Neuronal stem cell (in vitro differentiated cells): ENCODE data around the gene TRIM17.
A peak's percentile ranks its signal among the peaks of the same experiment; 100 is the strongest.

Source experiments
- DNase-seq: peaks from one replicate; pipeline ENCODE4 v3.0.0-alpha.2; 2013; ENCODE audit warnings: low spot score
- H2AFZ ChIP-seq: one replicate; pipeline ENCODE4 v1.6.1; 2013; ENCODE audit warnings: mild to moderate bottlenecking, low read length, inconsistent platforms
- H2AK5ac ChIP-seq: 2 replicates; pipeline ENCODE4 v1.6.1; 2013; ENCODE audit warnings: low read depth, mild to moderate bottlenecking, inconsistent platforms, low read length, moderate library complexity, mixed read lengths
- H2BK120ac ChIP-seq: 2 replicates; pipeline ENCODE4 v1.6.1; 2013; ENCODE audit warnings: low read depth, mild to moderate bottlenecking, inconsistent platforms, low read length, moderate library complexity, mixed read lengths
- H2BK12ac ChIP-seq: one replicate; pipeline ENCODE4 v1.6.1; 2013; ENCODE audit warnings: low read length, inconsistent platforms
- H2BK15ac ChIP-seq: 2 replicates; pipeline ENCODE4 v1.6.1; 2013; ENCODE audit warnings: mild to moderate bottlenecking, low read length, inconsistent platforms, mixed read lengths
- H2BK5ac ChIP-seq: one replicate; pipeline ENCODE4 v1.6.1; 2013; ENCODE audit warnings: inconsistent platforms, mild to moderate bottlenecking, low read length, moderate library complexity
- H3K14ac ChIP-seq: one replicate; pipeline ENCODE4 v1.6.1; 2013; ENCODE audit warnings: low read length, inconsistent platforms
- H3K18ac ChIP-seq: 2 replicates; pipeline ENCODE4 v1.6.1; 2013; ENCODE audit warnings: low read length, inconsistent platforms
- H3K23ac ChIP-seq: 2 replicates; pipeline ENCODE4 v1.6.1; 2013; ENCODE audit warnings: low read depth, mild to moderate bottlenecking, mixed read lengths, low read length, inconsistent platforms; ENCODE audit not compliant: poor library complexity
- H3K27ac ChIP-seq: replicated peaks from 3 replicates; pipeline ENCODE4 v1.5.1; 2013; ENCODE audit warnings: low read length, inconsistent platforms
- H3K27me3 ChIP-seq, 3 experiments: 2 replicates each; pipeline ENCODE4 v1.6.1; 2013; ENCODE audit warnings: low read length in 3 of 3, mild to moderate bottlenecking in 2 of 3, inconsistent platforms in 1 of 3, low read depth in 1 of 3, mixed read lengths in 1 of 3, moderate library complexity in 1 of 3; ENCODE audit not compliant: control insufficient read depth in 3 of 3, insufficient read depth in 3 of 3
- H3K36me3 ChIP-seq, 2 donors: replicated peaks in 1 of 2; 2 replicates each; pipeline ENCODE4 v1.6.1; 2013; ENCODE audit warnings: low read length in 2 of 2; ENCODE audit not compliant: control insufficient read depth in 2 of 2, insufficient read depth in 2 of 2
- H3K4ac ChIP-seq: 2 replicates; pipeline ENCODE4 v1.6.1; 2013; ENCODE audit warnings: inconsistent platforms, mild to moderate bottlenecking, low read length, moderate library complexity
- H3K4me1 ChIP-seq, 2 donors: 1 replicate in 1 of 2; 2 replicates in 1 of 2; pipeline ENCODE4 v1.6.1; 2013; ENCODE audit warnings: low read length in 2 of 2, low read depth in 1 of 2; ENCODE audit not compliant: control insufficient read depth in 2 of 2, insufficient read depth in 1 of 2
- H3K4me2 ChIP-seq: one replicate; pipeline ENCODE4 v1.6.1; 2013; ENCODE audit warnings: mild to moderate bottlenecking, low read length, inconsistent platforms; ENCODE audit not compliant: insufficient read depth, poor library complexity, severe bottlenecking
- H3K4me3 ChIP-seq, 2 donors: 2 replicates each; pipeline ENCODE4 v1.5.1; 2013; ENCODE audit warnings: low read length in 2 of 2, mild to moderate bottlenecking in 2 of 2, inconsistent platforms in 1 of 2, moderate library complexity in 1 of 2
- H3K79me1 ChIP-seq: one replicate; pipeline ENCODE4 v1.6.1; 2013; ENCODE audit warnings: low read depth, mild to moderate bottlenecking, inconsistent platforms, low read length, moderate library complexity
- H3K9ac ChIP-seq: one replicate; pipeline ENCODE4 v1.6.1; 2013; ENCODE audit warnings: mild to moderate bottlenecking, low read depth, low read length, inconsistent platforms; ENCODE audit not compliant: poor library complexity
- H3K9me3 ChIP-seq, 2 donors: replicated peaks in 1 of 2; 2 replicates each; pipeline versions ENCODE3 to v1.6.1; 2013; ENCODE audit warnings: low read length in 2 of 2, mild to moderate bottlenecking in 2 of 2, inconsistent platforms in 1 of 2, low read depth in 1 of 2, mixed read lengths in 1 of 2, moderate library complexity in 1 of 2; ENCODE audit not compliant: control insufficient read depth in 2 of 2, insufficient read depth in 1 of 2
- H4K8ac ChIP-seq: one replicate; pipeline ENCODE4 v1.6.1; 2013; ENCODE audit warnings: low read depth, mild to moderate bottlenecking, inconsistent platforms, low read length, moderate library complexity
- H4K91ac ChIP-seq: one replicate; pipeline ENCODE4 v1.6.1; 2013; ENCODE audit warnings: low read length, low read depth, mild to moderate bottlenecking, inconsistent platforms; ENCODE audit not compliant: poor library complexity
- WGBS, 2 donors: extraction: QIAGEN DNeasy Blood & Tissue Kit; methylation state at CpG; one replicate each; pipeline ENCODE4 v1.1.7; 2013; ENCODE audit warnings: missing lambda C conversion rate in 2 of 2, mixed read lengths in 1 of 2; ENCODE audit not compliant: insufficient read length in 2 of 2, insufficient replicate concordance in 1 of 2; ENCODE audit errors: extremely low coverage in 2 of 2; 5-methylcytosine and 5-hydroxymethylcytosine counted together

The TRIM17 gene

GRCh38 chr1:228446852-228447251 lies 30.2 kb upstream of the TRIM17 start:
- Histone ChIP-seq H3K27me3 (peaks cover 0 to 26% (median 0%) of the 10 kb centered on the region in 3 experiments), H2BK5ac (no peak overlapping the region), H3K4me3 (peak overlapping the region; percentile 11 to 55), H3K4me1 (peaks cover 2 to 6% of the 10 kb centered on the region in 2 donors), H4K8ac (no peak overlapping the region), H3K4ac (no peak overlapping the region), H2BK12ac (no peak overlapping the region), H3K14ac (no peak overlapping the region), H4K91ac (no peak overlapping the region), H2AK5ac (no peak overlapping the region), H3K9me3 (no peaks in the 10 kb centered on the region), H3K79me1 (no peaks in the 10 kb centered on the region), H3K9ac (no peak overlapping the region), H3K27ac (no peak overlapping the region), H2BK15ac (no peak overlapping the region), H3K23ac (peak overlapping the region; percentile 80), H2AFZ (peak overlapping the region; percentile 19), H3K18ac (no peak overlapping the region), H2BK120ac (no peak overlapping the region), H3K4me2 (no peak overlapping the region), H3K36me3 (no peaks in the 10 kb centered on the region)
- DNase-seq, result no peak
- no CpG with 5 or more reads among the region's 15 CpGs for WGBS, 2 donors

DNA sequence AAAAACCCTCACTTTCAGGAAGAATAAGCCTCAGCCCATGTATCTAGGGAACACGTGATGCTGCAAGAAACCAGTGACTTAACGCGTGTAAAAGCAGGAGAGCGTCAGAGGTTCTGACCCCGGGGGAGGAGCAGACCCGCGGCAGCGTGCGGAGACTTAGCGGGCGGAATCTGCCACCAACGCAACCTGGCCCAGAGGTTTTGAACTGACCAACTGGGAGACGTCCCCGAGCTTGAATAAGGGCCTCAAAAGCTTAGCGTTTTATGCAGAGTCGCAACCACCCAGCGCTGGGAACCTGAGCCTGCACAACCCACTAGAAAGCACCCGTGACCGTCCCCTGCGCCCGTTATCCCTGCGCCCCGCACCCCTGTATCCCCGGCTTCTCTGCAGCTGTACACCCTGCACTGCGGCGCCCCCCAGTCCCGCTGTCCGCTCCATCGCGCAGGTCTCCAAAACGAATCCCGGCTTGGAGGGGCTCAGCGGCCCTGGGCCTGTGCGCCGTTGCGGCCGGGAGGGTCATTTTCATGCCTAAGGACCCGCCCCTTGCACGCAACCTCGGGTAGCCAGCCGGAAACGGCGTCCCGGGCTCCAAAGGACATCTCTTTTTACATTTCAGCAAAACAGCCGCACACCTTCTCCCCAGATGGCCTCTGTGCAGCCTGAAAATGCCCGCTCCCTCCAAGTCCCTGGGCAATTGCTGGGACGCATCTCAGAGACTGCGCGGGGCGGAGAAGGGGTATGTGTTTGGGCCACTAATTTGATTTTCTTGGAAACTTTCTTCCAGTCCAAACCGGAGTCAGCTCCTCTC lies 29.4 kb upstream of the TRIM17 start:
- no peaks in the 10 kb centered on the region for H3K79me1 ChIP-seq
- WGBS, 2 donors, result no CpG with 5 or more reads among the region's 51 CpGs

DNA sequence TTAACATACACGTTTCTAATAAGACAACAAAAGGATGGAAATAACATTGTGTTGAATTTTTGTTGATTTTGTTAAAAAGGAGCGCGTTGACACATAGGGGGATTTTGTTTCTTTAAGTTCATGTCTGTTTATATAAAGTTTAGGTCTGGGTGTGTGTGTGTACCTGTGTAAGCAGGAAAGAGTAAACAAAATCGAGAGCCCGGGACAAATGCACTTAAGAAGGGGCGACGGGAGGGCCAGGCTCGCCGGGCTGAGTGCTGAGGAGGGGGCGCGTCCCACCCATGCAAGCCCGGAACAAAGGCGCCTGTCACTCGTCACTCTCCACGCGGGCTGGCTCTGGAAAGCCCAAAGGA lies 28.8 kb upstream of the TRIM17 start:
- H3K4me2 ChIP-seq, result peak overlapping the region; percentile 85
- H3K4ac ChIP-seq, result no peak overlapping the region
- no peaks in the 10 kb centered on the region for H3K9me3 ChIP-seq
- H3K27me3 ChIP-seq, result peaks cover 0 to 26% (median 6%) of the 10 kb centered on the region in 3 experiments
- no CpG with 5 or more reads among the region's 16 CpGs for WGBS, 2 donors
- H3K9ac ChIP-seq, result no peak overlapping the region
- H4K8ac ChIP-seq, result no peak overlapping the region
- peak overlapping the region; percentile 55 to 75 for H3K4me3 ChIP-seq
- peak overlapping the region; percentile 28 for H2BK120ac ChIP-seq
- H2BK12ac ChIP-seq, result no peak overlapping the region
- no peak overlapping the region for H3K14ac ChIP-seq
- no peak overlapping the region for H2BK5ac ChIP-seq
- no peak overlapping the region for H2AK5ac ChIP-seq
- DNase-seq, result no peak
- no peak overlapping the region for H3K23ac ChIP-seq
- peaks cover 2 to 6% of the 10 kb centered on the region in 2 donors for H3K4me1 ChIP-seq
- H3K18ac ChIP-seq, result peak overlapping the region; percentile 88
- H2AFZ ChIP-seq, result peak overlapping the region; percentile 95
- no peak overlapping the region for H4K91ac ChIP-seq
- H3K79me1 ChIP-seq, result no peaks in the 10 kb centered on the region
- H3K27ac ChIP-seq, result no peak overlapping the region
- H2BK15ac ChIP-seq, result no peak overlapping the region
- no peaks in the 10 kb centered on the region for H3K36me3 ChIP-seq

More for the DNA sequence above, 29.4 kb upstream of the TRIM17 start:
- peak overlapping the region; percentile 55 to 75 for H3K4me3 ChIP-seq
- H2BK12ac ChIP-seq, result no peak overlapping the region
- H2BK15ac ChIP-seq, result no peak overlapping the region
- H2BK5ac ChIP-seq, result no peak overlapping the region
- H3K27me3 ChIP-seq, result peaks cover 0 to 26% (median 0%) of the 10 kb centered on the region in 3 experiments
- peaks cover 2 to 6% of the 10 kb centered on the region in 2 donors for H3K4me1 ChIP-seq
- no peak overlapping the region for H4K91ac ChIP-seq
- no peak overlapping the region for H3K14ac ChIP-seq
- H3K4me2 ChIP-seq, result peak overlapping the region; percentile 85
- no peak overlapping the region for H3K4ac ChIP-seq
- H3K9me3 ChIP-seq, result no peaks in the 10 kb centered on the region
- H2AK5ac ChIP-seq, result no peak overlapping the region
- no peaks in the 10 kb centered on the region for H3K36me3 ChIP-seq
- no peak overlapping the region for H4K8ac ChIP-seq
- H2AFZ ChIP-seq, result peak overlapping the region; percentile 95
- H3K18ac ChIP-seq, result peak overlapping the region; percentile 88
- peak overlapping the region; percentile 62 for H3K23ac ChIP-seq
- no peak overlapping the region for H3K27ac ChIP-seq
- peak; percentile 49 for DNase-seq
- H2BK120ac ChIP-seq, result peak overlapping the region; percentile 28
- peak overlapping the region; percentile 80 for H3K9ac ChIP-seq

DNA sequence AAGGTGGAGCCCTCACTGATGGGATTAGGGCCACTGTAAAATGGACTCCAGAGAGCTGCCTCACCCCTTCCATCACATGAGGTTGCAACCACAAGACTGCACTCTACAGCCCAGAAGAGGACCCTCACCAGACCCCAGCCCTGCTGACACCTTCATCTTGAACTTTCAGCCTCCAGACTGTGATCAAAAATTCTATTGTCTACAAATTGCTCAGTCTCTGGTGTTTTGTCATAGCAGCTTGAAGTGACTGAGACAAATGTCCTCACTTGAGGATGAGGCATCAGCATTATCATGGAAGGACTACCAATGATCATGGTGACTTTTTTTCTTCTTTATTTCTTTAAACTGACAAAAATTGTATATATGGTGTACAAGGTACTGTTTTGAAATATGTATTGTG lies 26.7 kb upstream of the TRIM17 start:
- Histone ChIP-seq H2BK5ac (no peak overlapping the region), H3K27me3 (peaks cover 0 to 26% (median 7%) of the 10 kb centered on the region in 3 experiments), H3K4me3 (no peak overlapping the region), H3K27ac (no peak overlapping the region), H3K36me3 (no peaks in the 10 kb centered on the region), H3K9ac (no peak overlapping the region), H2AFZ (no peak overlapping the region), H3K79me1 (no peaks in the 10 kb centered on the region), H3K9me3 (no peaks in the 10 kb centered on the region), H3K4ac (no peak overlapping the region), H4K91ac (no peak overlapping the region), H2BK15ac (no peak overlapping the region), H3K23ac (no peak overlapping the region), H2AK5ac (no peak overlapping the region), H2BK12ac (no peak overlapping the region), H4K8ac (no peak overlapping the region), H3K14ac (no peak overlapping the region), H3K4me1 (peaks cover 2 to 6% of the 10 kb centered on the region in 2 donors), H3K4me2 (no peak overlapping the region), H2BK120ac (no peak overlapping the region), H3K18ac (no peak overlapping the region)
- DNase-seq, result no peak
